ENCODE measurements around the gene MSMB.

DNA sequence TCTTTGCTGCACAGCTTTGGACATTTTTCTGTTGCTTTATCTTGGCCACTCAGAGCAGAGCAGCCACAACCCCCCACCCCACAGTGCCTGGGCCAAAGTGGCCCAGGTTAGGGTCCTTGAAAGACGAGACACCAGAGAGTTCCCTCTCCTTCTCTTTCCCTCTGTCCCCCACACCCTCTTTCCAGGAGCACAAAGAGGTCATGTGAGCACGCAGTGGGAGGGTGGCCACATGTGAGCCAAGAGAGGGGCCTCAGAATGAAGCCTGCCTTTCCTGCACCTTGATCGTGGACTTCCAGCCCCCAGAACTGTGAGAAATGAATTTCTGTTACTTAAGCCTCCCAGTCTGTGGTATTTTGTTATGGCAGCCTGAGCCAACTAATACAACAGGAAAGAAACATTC lies 14.6 kb upstream of the MSMB start:
- TF ChIP-seq, protein P1, sequence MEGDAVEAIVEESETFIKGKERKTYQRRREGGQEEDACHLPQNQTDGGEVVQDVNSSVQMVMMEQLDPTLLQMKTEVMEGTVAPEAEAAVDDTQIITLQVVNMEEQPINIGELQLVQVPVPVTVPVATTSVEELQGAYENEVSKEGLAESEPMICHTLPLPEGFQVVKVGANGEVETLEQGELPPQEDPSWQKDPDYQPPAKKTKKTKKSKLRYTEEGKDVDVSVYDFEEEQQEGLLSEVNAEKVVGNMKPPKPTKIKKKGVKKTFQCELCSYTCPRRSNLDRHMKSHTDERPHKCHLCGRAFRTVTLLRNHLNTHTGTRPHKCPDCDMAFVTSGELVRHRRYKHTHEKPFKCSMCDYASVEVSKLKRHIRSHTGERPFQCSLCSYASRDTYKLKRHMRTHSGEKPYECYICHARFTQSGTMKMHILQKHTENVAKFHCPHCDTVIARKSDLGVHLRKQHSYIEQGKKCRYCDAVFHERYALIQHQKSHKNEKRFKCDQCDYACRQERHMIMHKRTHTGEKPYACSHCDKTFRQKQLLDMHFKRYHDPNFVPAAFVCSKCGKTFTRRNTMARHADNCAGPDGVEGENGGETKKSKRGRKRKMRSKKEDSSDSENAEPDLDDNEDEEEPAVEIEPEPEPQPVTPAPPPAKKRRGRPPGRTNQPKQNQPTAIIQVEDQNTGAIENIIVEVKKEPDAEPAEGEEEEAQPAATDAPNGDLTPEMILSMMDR (IDR thresholded peaks at IDR 0.05), result no peak
- TF ChIP-seq EZH2phosphoT487 (IDR thresholded peaks at IDR 0.05; ENCODE audit: borderline replicate concordance, low read depth) (no peak), NFIC (IDR thresholded peaks at IDR 0.05; ENCODE audit: borderline replicate concordance) (no peak)
